Left lung (tissue), 10 donors: ENCODE results near the gene IFITM2. TPM values are rescaled to one million over a fixed set of nuclear protein-coding genes. Genes with fewer than 3 reads are reported as not detected.

Source experiments
- ATAC-seq: fragments of 200-7000 bp; cut with Tn5 transposase; one replicate; pipeline ENCODE4 v1.9.1; 2020; ENCODE audit warnings: moderate library complexity
- DNase-seq, 4 donors: peaks; one replicate each; pipeline ENCODE4 v3.0.0-alpha.2; 2013 to 2020
- H3K27ac ChIP-seq, 2 donors: fragments of 200-600 bp; sonication (generic) in 1 of 2; one replicate each; pipeline versions ENCODE4 v1.5.0 to v1.8.0; 2020 to 2021
- H3K27me3 ChIP-seq, 2 donors: fragments of 200-600 bp; sonication (generic) in 1 of 2; one replicate each; pipeline versions ENCODE4 v1.5.0 to v1.8.0; 2020 to 2021
- H3K36me3 ChIP-seq, 2 donors: fragments of 200-600 bp; sonication (generic) in 1 of 2; one replicate each; pipeline versions ENCODE4 v1.5.0 to v1.8.0; 2020 to 2021
- H3K4me1 ChIP-seq, 2 donors: fragments of 200-600 bp; one replicate each; pipeline ENCODE4 v1.8.0; 2021
- H3K4me3 ChIP-seq, 2 donors: fragments of 200-600 bp; sonication (generic) in 1 of 2; one replicate each; pipeline versions ENCODE4 v1.5.0 to v1.8.0; 2020 to 2021; ENCODE audit warnings: mild to moderate bottlenecking in 1 of 2
- H3K9me3 ChIP-seq, 2 donors: fragments of 200-600 bp; sonication (generic) in 1 of 2; one replicate each; pipeline versions ENCODE4 v1.5.0 to v1.8.0; 2020 to 2021
- CTCF ChIP-seq, 2 donors: fragments of 200-600 bp; sonication (generic) in 1 of 2; IDR thresholded peaks; one replicate each; pipeline versions ENCODE4 v1.5.0 to v1.8.0; 2021; ENCODE audit warnings: antibody characterized with exemption in 2 of 2
- intact Hi-C, 2 donors: fragments of 100-400 bp; cut with DNase I; formaldehyde crosslinking; loops; one replicate each; pipeline versions ENCODE4 v1.11.2 to v1.14.2; 2022
- polyA plus RNA-seq, 6 donors: library from polyadenylated mRNA; unstranded; fragments of 120-200 nt; gene quantifications; one replicate each; pipeline ENCODE4 v1.2.1, GENCODE V29; 2013; ENCODE audit not compliant: insufficient read length in 6 of 6
- total RNA-seq, 2 donors: library from RNA; stranded (reverse); fragmentation: NEBNext Ultra II Directional; extraction: Animal tissue kit (Norgen Biotek cat#: 25700); gene quantifications; one replicate each; pipeline ENCODE4 v1.2.1, GENCODE V29; 2021
- donor health status: DM: no; HTN: yes; CAD: no.
- donor health status: DM: no; HTN: no; CAD: no.

Gene IFITM2
- total and polyA plus RNA-seq, 8 donors = 106 to 886 (median 162) TPM

GRCh38 chr11:291281-292210, 16.1 kb upstream of the IFITM2 start:
- ATAC-seq (no peak), DNase-seq (peak in 2 of 4 donors; percentile 24 to 67)
- Histone ChIP-seq H3K4me3 (no peak overlapping the region), H3K9me3 (no peaks in the 10 kb centered on the region), H3K27me3 (peaks cover 0 to 23% of the 10 kb centered on the region in 2 donors), H3K36me3 (peaks cover 0 to 52% of the 10 kb centered on the region in 2 donors), H3K27ac (no peak overlapping the region), H3K4me1 (peaks cover 4 to 24% of the 10 kb centered on the region in 2 donors)
- intact Hi-C loops = no loop called here
- TF ChIP-seq CTCF (IDR thresholded peaks at IDR 0.05) = no peak

GRCh38 chr11:292211-293121, 15.2 kb upstream of the IFITM2 start:
- Histone ChIP-seq H3K36me3 (peaks cover 0 to 52% of the 10 kb centered on the region in 2 donors), H3K4me3 (no peak overlapping the region), H3K9me3 (no peaks in the 10 kb centered on the region), H3K4me1 (peaks cover 4 to 24% of the 10 kb centered on the region in 2 donors), H3K27ac (no peak overlapping the region), H3K27me3 (peaks cover 0 to 24% of the 10 kb centered on the region in 2 donors)
- DNase-seq (peak in 2 of 4 donors; percentile 29 to 71), ATAC-seq (no peak)
- intact Hi-C loops = no loop called here
- no peak for TF ChIP-seq CTCF (IDR thresholded peaks at IDR 0.05)

- Histone ChIP-seq H3K4me1 (peaks cover 4 to 25% of the 10 kb centered on the region in 2 donors), H3K27me3 (peaks cover 0 to 26% of the 10 kb centered on the region in 2 donors), H3K27ac (no peak overlapping the region), H3K4me3 (no peak overlapping the region), H3K9me3 (no peaks in the 10 kb centered on the region), H3K36me3 (peaks cover 0 to 52% of the 10 kb centered on the region in 2 donors)
- peak in 1 of 4 donors; percentile 73 for DNase-seq
- no peak for TF ChIP-seq CTCF (IDR thresholded peaks at IDR 0.05)
- intact Hi-C loops = no loop called here
- no peak for ATAC-seq
These were observed 14.3 kb upstream of the IFITM2 start for GRCh38 chr11:293271-293851.

GRCh38 chr11:293852-294661, 13.6 kb upstream of the IFITM2 start:
- no peak for ATAC-seq
- Histone ChIP-seq H3K4me3 (no peak overlapping the region), H3K36me3 (peaks cover 0 to 52% of the 10 kb centered on the region in 2 donors), H3K27ac (no peak overlapping the region), H3K9me3 (no peaks in the 10 kb centered on the region), H3K27me3 (peaks cover 0 to 33% of the 10 kb centered on the region in 2 donors), H3K4me1 (peaks cover 4 to 25% of the 10 kb centered on the region in 2 donors)
- DNase-seq = peak in 1 of 4 donors; percentile 66
- intact Hi-C loops = no loop called here
- no peak for TF ChIP-seq CTCF (IDR thresholded peaks at IDR 0.05)
